ENCODE results near the gene RGS14.
A peak's percentile ranks its signal among the peaks of the same experiment; 100 is the strongest.

RGS14 gene

DNA sequence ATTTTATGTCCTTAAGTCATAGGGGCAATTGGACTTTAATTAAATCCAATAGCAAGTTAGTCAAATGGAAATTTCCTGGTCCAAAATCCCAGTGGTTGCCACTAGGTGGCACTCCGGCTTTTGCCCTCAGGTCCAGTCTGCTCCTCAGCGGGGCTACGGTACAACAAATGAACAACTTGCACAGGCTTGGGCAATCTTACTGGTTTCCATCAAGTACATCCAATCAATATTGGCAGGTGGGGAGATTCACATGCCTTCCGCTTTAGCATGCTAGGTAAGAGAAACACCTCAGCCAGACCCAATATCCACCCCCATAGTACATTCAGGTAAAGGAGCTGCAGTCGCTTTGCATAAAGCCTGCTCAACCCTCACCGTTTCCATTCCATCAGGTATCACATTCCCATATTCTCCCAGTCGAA is 39.8 kb upstream of the RGS14 start:
- H3K4me3 ChIP-seq (ENCODE audit: low read depth, low read length), result no peak overlapping the region
- TF ChIP-seq, protein P1, sequence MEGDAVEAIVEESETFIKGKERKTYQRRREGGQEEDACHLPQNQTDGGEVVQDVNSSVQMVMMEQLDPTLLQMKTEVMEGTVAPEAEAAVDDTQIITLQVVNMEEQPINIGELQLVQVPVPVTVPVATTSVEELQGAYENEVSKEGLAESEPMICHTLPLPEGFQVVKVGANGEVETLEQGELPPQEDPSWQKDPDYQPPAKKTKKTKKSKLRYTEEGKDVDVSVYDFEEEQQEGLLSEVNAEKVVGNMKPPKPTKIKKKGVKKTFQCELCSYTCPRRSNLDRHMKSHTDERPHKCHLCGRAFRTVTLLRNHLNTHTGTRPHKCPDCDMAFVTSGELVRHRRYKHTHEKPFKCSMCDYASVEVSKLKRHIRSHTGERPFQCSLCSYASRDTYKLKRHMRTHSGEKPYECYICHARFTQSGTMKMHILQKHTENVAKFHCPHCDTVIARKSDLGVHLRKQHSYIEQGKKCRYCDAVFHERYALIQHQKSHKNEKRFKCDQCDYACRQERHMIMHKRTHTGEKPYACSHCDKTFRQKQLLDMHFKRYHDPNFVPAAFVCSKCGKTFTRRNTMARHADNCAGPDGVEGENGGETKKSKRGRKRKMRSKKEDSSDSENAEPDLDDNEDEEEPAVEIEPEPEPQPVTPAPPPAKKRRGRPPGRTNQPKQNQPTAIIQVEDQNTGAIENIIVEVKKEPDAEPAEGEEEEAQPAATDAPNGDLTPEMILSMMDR (IDR thresholded peaks at IDR 0.05; ENCODE audit: low read depth, low read length), result peak; percentile 83

DNA sequence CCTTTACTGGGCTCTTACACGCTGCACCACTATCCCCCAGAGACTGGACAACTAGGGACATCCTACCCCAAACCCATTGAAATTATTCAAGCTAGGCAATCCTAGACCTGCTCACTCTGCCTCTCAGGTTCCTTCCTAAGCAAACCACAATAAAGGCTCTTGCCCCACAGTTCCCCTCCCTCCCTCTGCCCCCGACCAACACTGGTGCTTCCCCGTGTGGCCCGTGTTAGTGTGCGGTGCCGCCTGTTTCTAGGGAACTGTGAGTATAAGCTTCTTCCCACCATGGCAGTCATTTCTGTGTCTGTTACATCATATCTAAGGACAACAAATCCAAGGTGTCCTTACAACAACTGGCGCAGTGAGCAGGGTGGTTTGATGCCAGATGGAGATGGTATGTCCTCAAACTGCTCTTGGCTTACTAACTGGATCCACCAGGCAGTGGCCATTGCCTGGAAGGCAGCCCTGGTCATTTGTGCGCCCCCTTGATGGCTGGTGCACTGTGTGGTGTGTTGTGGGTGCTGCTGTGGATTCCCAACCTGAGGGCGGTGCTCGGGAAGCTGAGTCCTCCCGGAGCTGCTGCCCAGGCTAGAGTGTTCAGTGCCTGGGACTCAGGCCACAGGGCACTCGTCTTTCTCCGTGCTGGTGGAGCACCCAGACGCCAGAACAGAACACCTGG is 37.7 kb upstream of the RGS14 start:
- H3K4me3 ChIP-seq (ENCODE audit: low read depth, low read length), result no peak overlapping the region
- TF ChIP-seq, protein P1 (IDR thresholded peaks at IDR 0.05; ENCODE audit: low read depth, low read length), result no peak

DNA sequence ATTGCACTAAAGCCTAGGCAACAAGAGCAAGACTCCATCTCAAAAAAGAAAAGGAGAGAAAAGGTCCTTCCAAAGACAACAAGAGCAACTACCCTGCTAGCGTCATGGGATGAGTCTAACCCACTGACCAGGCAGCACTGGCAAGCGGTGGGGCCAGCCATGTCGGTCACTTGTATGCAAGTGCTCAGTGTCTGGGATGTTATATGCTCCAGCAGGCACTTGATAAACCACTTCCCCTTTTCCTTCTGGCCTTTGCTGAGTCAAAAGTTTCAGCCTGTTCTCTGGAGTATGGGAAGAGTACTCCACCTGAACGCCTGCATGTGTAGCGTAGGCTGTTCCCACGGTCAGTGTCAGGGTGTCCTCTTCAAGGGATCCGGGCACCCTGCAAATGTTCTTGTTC is 36.8 kb upstream of the RGS14 start:
- TF ChIP-seq, protein P1 (IDR thresholded peaks at IDR 0.05; ENCODE audit: low read depth, low read length), result no peak
- no peak overlapping the region for H3K4me3 ChIP-seq (ENCODE audit: low read depth, low read length)

DNA sequence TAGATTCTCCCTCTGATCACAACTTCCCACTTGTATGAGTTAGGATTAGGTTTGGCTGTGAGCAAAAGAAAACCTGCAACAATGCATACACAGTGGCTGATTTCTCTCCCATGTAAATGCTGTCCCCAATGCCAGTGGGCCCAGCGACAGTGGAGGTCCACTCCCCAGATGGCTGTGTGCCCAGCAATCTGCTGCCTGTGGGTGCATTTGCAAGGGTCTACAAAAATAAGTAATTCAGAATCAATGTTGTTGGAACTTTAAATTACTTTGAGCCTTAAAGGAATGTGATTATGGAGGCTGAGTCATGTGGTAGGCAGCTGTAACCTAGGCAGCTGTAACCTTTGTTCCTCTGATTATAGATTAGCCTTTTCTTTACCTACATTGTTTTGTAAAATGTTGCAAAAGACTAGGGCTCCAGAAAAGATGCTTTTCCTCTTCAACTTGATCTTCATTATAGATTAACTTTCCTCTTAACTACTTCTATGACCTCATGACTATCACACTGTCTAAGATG is 31.8 kb upstream of the RGS14 start:
- H3K4me3 ChIP-seq (ENCODE audit: low read depth, low read length), result no peak overlapping the region
- TF ChIP-seq, protein P1 (IDR thresholded peaks at IDR 0.05; ENCODE audit: low read depth, low read length), result no peak

DNA sequence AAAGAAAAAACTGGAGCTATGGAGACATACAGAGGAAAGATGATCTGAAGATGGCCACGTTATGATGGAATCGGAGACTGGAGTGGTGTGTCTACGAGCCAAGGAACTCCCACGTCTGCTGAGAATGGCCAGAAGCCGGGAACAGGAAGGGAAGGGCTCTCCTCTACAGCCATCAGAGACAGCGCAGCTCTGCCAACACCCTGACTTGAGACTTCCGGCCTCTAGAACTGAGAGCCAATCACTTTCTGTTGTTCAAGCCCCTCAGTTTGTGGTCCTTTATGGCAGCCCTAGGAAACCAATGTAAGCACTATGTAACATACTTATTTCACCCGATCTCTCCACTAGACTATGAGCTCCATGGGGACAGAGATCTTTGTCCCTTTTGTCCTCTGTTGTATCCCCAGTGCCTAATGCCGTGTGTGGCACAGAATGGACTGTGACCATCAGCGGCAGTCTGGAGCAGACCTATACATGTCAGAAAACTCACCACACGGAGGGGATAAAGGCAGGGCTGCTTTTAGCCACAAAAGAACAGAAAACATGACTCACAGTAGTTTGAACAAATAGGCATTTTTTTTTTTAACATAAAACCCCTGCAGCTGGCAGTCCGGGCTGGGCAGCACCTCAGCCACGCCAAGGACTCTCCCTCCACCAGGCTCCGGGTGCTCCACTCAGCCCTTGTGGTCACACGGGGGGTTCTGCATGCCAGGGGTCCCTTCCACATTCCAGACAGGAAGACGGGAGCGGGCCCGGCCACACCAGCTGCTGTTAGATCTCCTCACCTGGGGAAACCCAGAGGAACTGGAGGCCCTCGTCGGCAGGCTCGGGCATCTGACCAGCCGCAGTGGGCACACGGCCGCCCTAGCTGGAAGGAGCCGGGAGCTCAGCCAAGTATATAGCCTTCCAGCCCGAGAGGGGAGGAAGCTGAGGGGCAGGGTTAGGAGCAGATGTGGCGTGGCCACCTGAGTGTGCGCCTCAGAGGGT is 29.9 kb upstream of the RGS14 start:
- TF ChIP-seq, protein P1 (IDR thresholded peaks at IDR 0.05; ENCODE audit: low read depth, low read length), result no peak
- no peak overlapping the region for H3K4me3 ChIP-seq (ENCODE audit: low read depth, low read length)

DNA sequence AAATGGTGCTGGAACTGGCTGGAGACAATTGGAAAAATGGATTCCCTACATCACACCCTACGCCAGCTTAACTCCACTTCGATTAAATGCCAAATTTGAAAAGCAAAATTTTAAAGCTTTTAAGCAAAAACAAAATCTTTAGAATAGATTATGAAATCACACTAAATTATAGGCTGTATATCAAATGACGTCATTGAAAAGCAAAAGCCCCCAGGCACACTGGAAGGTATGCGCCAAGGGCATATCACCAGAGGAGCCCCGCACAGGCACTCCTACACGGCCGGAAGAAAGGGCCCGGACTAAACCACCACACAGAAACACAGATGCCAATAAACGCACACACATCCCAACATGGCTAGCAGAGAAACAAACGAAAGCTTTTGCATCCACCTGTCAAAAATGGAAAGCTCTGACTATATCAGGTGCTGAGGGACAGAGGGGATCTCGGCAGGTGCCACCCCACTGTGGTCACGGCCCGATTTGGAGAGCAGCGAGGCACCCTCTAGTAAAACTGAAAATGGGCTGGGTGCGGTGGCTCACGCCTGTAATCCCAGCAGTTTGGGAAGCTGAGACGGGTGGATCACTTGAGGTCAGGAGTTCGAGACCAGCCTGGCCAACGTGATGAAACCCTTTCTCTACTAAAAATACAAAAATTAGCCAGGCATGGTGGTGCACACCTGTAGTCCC is 29.0 kb upstream of the RGS14 start:
- no peak overlapping the region for H3K4me3 ChIP-seq (ENCODE audit: low read depth, low read length)
- TF ChIP-seq, protein P1 (IDR thresholded peaks at IDR 0.05; ENCODE audit: low read depth, low read length), result no peak
